SK-N-MC (cell line): Measurements from ENCODE around the gene SELENOV.
A peak's percentile ranks its signal among the peaks of the same experiment; 100 is the strongest.

Source experiments
- DNase-seq: peaks from one replicate; pipeline ENCODE4 v3.0.0-alpha.2; 2011; ENCODE audit warnings: low read depth, low spot score
- H3K27ac ChIP-seq: fragments of 200-600 bp; sonication (generic); 2 replicates; pipeline ENCODE4 v1.5.1; 2016; ENCODE audit warnings: mixed run types
- H3K36me3 ChIP-seq: fragments of 200-600 bp; sonication (generic); 2 replicates; pipeline ENCODE4 v1.6.1; 2017; ENCODE audit warnings: antibody characterized with exemption, low read length, mixed read lengths; ENCODE audit not compliant: insufficient read depth
- H3K4me3 ChIP-seq: fragments of 200-600 bp; sonication (generic); 2 replicates; pipeline ENCODE4 v1.5.1; 2016
- H3K9ac ChIP-seq: fragments of 200-600 bp; sonication (generic); 2 replicates; pipeline ENCODE4 v1.8.0; 2017; ENCODE audit warnings: mixed run types, mixed read lengths; ENCODE audit not compliant: insufficient read length
- H3K9me3 ChIP-seq: fragments of 200-600 bp; sonication (generic); 2 replicates; pipeline ENCODE4 v1.6.1; 2017; ENCODE audit warnings: low read depth, mild to moderate bottlenecking, antibody characterized with exemption, low read length, moderate library complexity, mixed read lengths
- EZH2 ChIP-seq: fragments of 200-600 bp; sonication (generic); IDR thresholded peaks from one replicate; pipeline ENCODE4 v1.6.1; 2017; ENCODE audit warnings: antibody characterized with exemption
- FOXP2 ChIP-seq: optimal IDR thresholded peaks from 2 replicates; pipeline ENCODE3; 2011; ENCODE audit warnings: mild to moderate bottlenecking, moderate library complexity; ENCODE audit not compliant: insufficient read depth; ENCODE audit errors: extremely low read length, control extremely low read depth
- POLR2AphosphoS5 ChIP-seq: IDR thresholded peaks from 2 replicates; pipeline ENCODE4 v1.6.1; 2012; ENCODE audit warnings: mild to moderate bottlenecking, low read depth, low read length, borderline replicate concordance

SELENOV gene

DNA sequence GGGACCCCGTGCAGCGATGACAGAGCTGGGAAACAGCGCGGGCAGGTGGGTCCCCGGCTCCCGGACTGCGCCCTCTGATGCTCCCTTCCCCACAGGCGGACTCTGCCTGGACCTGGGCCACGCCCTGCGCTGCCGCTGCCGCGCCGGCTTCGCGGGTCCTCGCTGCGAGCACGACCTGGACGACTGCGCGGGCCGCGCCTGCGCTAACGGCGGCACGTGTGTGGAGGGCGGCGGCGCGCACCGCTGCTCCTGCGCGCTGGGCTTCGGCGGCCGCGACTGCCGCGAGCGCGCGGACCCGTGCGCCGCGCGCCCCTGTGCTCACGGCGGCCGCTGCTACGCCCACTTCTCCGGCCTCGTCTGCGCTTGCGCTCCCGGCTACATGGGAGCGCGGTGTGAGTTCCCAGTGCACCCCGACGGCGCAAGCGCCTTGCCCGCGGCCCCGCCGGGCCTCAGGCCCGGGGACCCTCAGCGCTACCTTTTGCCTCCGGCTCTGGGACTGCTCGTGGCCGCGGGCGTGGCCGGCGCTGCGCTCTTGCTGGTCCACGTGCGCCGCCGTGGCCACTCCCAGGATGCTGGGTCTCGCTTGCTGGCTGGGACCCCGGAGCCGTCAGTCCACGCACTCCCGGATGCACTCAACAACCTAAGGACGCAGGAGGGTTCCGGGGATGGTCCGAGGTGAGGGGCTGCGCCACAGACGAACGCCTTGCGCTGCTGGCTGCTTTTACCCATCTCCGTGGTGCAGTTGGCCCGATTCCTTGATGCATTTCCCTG, 7.8 kb upstream of the SELENOV start:
- no peak for DNase-seq
- peak; percentile 50; the same call in 1 of the 2 replicates for TF ChIP-seq POLR2AphosphoS5
- no peak for TF ChIP-seq EZH2
- peak overlapping the region; percentile 23 for H3K9ac ChIP-seq
- H3K27ac ChIP-seq, result no peak overlapping the region
- H3K9me3 ChIP-seq, result no peaks in the 10 kb centered on the region
- peak overlapping the region; percentile 86 for H3K4me3 ChIP-seq
- no peaks in the 10 kb centered on the region for H3K36me3 ChIP-seq

DNA sequence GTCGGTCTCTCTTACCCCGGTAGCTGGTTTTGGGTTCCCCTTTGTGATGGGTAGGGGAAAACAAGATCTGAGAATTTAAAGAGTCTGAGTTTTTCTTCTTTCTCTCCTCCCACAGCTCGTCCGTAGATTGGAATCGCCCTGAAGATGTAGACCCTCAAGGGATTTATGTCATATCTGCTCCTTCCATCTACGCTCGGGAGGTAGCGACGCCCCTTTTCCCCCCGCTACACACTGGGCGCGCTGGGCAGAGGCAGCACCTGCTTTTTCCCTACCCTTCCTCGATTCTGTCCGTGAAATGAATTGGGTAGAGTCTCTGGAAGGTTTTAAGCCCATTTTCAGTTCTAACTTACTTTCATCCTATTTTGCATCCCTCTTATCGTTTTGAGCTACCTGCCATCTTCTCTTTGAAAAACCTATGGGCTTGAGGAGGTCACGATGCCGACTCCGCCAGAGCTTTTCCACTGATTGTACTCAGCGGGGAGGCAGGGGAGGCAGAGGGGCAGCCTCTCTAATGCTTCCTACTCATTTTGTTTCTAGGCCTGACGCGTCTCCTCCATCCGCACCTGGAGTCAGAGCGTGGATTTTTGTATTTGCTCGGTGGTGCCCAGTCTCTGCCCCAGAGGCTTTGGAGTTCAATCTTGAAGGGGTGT, 7.1 kb upstream of the SELENOV start:
- peak overlapping the region; percentile 23 for H3K9ac ChIP-seq
- peak overlapping the region; percentile 86 for H3K4me3 ChIP-seq
- TF ChIP-seq POLR2AphosphoS5 (no peak), FOXP2 (no peak), EZH2 (no peak)
- no peaks in the 10 kb centered on the region for H3K36me3 ChIP-seq
- DNase-seq, result no peak
- H3K9me3 ChIP-seq, result no peaks in the 10 kb centered on the region
- H3K27ac ChIP-seq, result no peak overlapping the region

DNA sequence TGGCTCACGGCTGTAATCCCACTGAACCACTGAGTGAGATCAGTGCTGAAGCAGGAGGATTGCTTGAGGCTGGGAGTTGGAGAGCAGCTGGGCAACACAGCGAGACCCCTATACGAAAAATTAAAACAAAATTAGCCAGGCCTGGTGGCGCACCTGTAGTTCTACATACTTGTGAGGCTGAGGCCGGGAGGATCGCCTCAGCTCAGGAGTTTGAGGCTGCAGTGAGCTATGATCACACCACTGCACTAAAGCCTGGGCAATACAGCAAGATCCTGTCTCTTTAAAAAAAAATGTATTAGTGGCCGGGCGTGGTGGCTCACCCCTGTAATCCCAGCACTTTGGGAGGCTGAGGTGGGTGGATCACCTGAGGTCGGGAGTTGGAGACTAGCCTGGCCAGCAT, 6.3 kb upstream of the SELENOV start:
- Histone ChIP-seq H3K36me3 (no peaks in the 10 kb centered on the region), H3K9ac (no peak overlapping the region), H3K27ac (no peak overlapping the region), H3K4me3 (no peak overlapping the region), H3K9me3 (no peaks in the 10 kb centered on the region)
- no peak for DNase-seq
- TF ChIP-seq EZH2, result no peak
- TF ChIP-seq POLR2AphosphoS5, result no peak
- no peak for TF ChIP-seq FOXP2

DNA sequence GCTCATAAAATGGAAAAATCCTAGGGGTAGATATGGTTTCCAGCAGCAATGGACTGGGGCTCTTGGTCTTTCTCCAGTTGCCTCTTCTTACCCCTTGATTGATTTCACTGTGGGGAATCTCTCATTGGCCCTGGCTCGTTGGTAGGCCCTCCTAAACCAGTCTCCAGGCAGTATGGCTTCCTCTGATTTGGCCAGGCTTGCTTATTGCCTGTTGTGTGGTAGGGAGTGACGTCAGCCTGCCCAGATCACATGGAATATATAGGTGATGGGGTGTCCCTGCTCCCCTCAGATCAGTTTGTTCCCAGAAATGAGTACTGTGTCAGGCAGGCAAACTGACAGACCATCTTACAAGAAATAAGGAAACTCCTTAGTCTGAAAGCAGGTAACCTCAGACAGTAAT, 5.7 kb upstream of the SELENOV start:
- H3K27ac ChIP-seq, result no peak overlapping the region
- no peak for DNase-seq
- no peaks in the 10 kb centered on the region for H3K36me3 ChIP-seq
- H3K9me3 ChIP-seq, result no peaks in the 10 kb centered on the region
- TF ChIP-seq EZH2 (no peak), FOXP2 (no peak), POLR2AphosphoS5 (no peak)
- no peak overlapping the region for H3K9ac ChIP-seq
- no peak overlapping the region for H3K4me3 ChIP-seq

DNA sequence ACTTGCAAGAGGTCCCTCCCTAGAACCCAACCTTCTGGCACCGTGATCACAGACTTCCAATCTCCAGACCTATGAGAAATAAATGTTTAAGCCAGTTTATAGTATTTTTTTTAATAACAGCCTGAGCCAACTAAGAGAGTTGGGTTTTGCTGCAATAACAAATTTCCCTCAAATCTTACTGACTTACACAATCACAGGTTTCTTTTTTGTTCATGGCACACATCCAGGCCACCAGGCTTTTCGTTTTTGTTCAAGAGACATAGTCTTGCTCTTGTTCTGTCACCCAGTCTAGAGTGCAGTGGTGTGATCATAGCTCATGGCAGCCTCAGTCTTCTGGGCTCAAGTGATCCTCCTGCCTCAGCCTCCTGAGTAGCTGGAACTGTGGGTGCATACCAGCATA, 2.0 kb upstream of the SELENOV start:
- no peak for DNase-seq
- Histone ChIP-seq H3K27ac (no peak overlapping the region), H3K9ac (no peak overlapping the region), H3K4me3 (no peak overlapping the region), H3K9me3 (no peaks in the 10 kb centered on the region), H3K36me3 (no peaks in the 10 kb centered on the region)
- TF ChIP-seq POLR2AphosphoS5, result no peak
- no peak for TF ChIP-seq FOXP2

DNA sequence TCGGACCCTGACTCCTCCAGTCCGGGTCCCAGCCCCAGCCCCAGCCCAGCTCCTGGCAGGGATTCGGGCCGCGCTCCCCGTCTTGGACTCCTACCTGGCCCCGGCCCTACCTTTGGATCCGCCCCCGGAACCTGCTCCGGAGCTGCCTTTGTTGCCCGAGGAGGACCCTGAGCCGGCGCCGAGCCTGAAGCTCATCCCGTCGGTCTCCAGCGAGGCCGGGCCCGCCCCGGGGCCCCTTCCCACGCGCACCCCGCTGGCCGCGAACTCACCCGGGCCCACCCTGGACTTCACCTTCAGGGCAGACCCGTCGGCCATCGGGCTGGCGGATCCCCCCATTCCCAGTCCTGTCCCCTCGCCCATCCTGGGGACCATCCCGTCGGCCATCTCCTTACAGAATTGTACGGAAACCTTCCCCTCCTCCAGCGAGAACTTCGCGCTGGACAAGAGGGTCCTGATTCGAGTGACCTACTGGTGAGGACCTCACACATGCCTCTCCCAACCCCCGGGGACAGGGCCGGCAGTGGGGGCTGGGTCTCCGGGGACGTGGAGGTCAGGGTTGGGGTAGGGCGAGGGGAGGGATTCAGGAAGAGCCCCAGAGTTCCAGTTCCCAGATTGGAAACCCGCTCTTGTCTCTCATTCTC, 732 bp downstream of the SELENOV start:
- TF ChIP-seq FOXP2, result no peak
- peak; percentile 70 for TF ChIP-seq EZH2
- H3K36me3 ChIP-seq, result no peaks in the 10 kb centered on the region
- H3K27ac ChIP-seq, result no peak overlapping the region
- H3K4me3 ChIP-seq, result peak overlapping the region; percentile 55
- DNase-seq, result no peak
- no peaks in the 10 kb centered on the region for H3K9me3 ChIP-seq
- no peak overlapping the region for H3K9ac ChIP-seq

DNA sequence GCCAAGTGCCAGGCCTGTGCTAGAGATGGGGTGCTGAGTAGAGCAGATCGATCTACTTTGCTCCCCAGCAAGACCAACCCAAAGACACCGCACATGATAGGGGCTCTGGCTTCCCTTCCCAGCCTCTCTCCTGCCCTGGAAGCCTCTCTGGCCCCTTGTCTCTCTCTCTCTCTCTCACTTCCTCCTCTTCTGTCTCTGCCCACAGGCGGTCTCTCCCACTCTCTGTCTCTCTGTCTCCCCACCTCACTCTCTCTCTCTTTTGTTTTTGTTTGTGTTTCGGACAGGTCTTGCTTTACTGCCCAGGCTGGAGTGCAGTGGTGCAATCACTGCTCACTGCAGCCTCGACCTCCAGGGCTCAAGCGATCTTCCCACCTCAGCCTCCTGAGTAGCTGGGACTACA, 1.3 kb downstream of the SELENOV start:
- H3K9me3 ChIP-seq, result no peaks in the 10 kb centered on the region
- H3K4me3 ChIP-seq, result no peak overlapping the region
- no peak for DNase-seq
- no peak overlapping the region for H3K27ac ChIP-seq
- TF ChIP-seq EZH2 (no peak), POLR2AphosphoS5 (no peak), FOXP2 (no peak)
- H3K36me3 ChIP-seq, result no peaks in the 10 kb centered on the region
- no peak overlapping the region for H3K9ac ChIP-seq

DNA sequence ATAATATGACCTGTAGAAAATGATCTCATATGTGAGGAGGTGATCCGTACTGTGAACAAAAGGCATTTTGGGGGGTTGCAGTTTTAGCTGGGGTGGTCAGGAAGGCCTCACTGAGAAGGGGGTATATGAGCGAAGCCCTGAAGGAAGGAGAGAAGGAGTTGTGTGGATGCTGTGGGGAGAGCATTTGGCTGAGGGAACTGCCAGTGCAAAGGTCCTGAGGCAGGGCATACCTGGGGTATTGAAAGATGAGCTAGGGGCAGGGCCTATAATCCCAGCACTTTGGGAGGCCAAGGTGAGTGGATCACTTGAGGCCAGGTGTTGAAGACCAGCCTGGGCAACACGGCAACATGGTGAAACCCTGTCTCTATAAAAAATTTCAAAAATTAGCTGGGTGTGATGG, 2.5 kb downstream of the SELENOV start:
- H3K9me3 ChIP-seq, result no peaks in the 10 kb centered on the region
- H3K27ac ChIP-seq, result no peak overlapping the region
- no peak overlapping the region for H3K4me3 ChIP-seq
- no peak overlapping the region for H3K9ac ChIP-seq
- no peak for TF ChIP-seq FOXP2
- no peak for TF ChIP-seq EZH2
- TF ChIP-seq POLR2AphosphoS5, result no peak
- H3K36me3 ChIP-seq, result no peaks in the 10 kb centered on the region
- DNase-seq, result no peak
